Thyroid gland (tissue), 4 donors: Measurements from ENCODE around the gene MSH2.

Experiments used
- CTCF ChIP-seq, 6 experiments: fragments of 200-600 bp in 3 of 6; fragments of 450-650 bp in 3 of 6; sonication (generic) in 3 of 6; IDR thresholded peaks; one replicate each; pipeline ENCODE4 v1.5.1; 2016 to 2019; ENCODE audit warnings: antibody characterized with exemption in 6 of 6, mild to moderate bottlenecking in 2 of 6, inconsistent platforms in 1 of 6, moderate library complexity in 1 of 6
- POLR2A ChIP-seq, 2 donors: fragments of 450-650 bp; IDR thresholded peaks; one replicate each; pipeline ENCODE4 v1.6.1; 2017; ENCODE audit warnings: antibody characterized with exemption in 2 of 2, mild to moderate bottlenecking in 2 of 2, moderate library complexity in 1 of 2

GRCh38 chr2:47508641-47509040 lies 105.7 kb downstream of the MSH2 start:
- TF ChIP-seq POLR2A (IDR thresholded peaks at IDR 0.05) (no peak), CTCF (IDR thresholded peaks at IDR 0.05) (no peak)
